AG09319 (cell line): Measurements from ENCODE around the gene RABL3.
"Not testable (repeated sequence)": the region's sequence is repeated elsewhere in the genome, so short reads cannot be mapped to it uniquely, and the experiment has no call there.

Experiments
- DNase-seq: peaks from one replicate; pipeline ENCODE4 v3.0.0-alpha.2; 2010; ENCODE audit warnings: low read depth; ENCODE audit errors: extremely low read depth
- CTCF ChIP-seq: IDR thresholded peaks from 2 replicates; pipeline ENCODE4 v1.5.1; 2011; ENCODE audit warnings: low read depth, mild to moderate bottlenecking, inconsistent platforms, low read length, moderate library complexity

Gene RABL3

GRCh38 chr3:120682095-120682681 is 60.1 kb downstream of the RABL3 start, which contains the start of gene HGD:
Gene HGD, minus strand, starts transcription at chr3:120682239. Its CDS starts 128 bp downstream, at chr3:120682111.
- TF ChIP-seq CTCF: no peak
- DNase-seq: no peak

GRCh38 chr3:120681506-120682038 is 60.7 kb downstream of the RABL3 start:
- no peak for DNase-seq
- TF ChIP-seq CTCF: no peak

- DNase-seq: no peak
- TF ChIP-seq CTCF: no peak
These were observed 61.3 kb downstream of the RABL3 start for GRCh38 chr3:120681018-120681417.

GRCh38 chr3:120680193-120680894 is 62.0 kb downstream of the RABL3 start:
- TF ChIP-seq CTCF: no peak
- DNase-seq: no peak

GRCh38 chr3:120678984-120679383 is 63.3 kb downstream of the RABL3 start:
- TF ChIP-seq CTCF: no peak
- DNase-seq: no peak

- DNase-seq: peak; percentile 22
- TF ChIP-seq CTCF: no peak
These were observed 63.9 kb downstream of the RABL3 start for GRCh38 chr3:120678331-120678947.

- DNase-seq: not testable (repeated sequence)
These were observed 65.1 kb downstream of the RABL3 start for GRCh38 chr3:120677193-120677592.
